ENCODE data around the gene SYNGR1.
A peak's percentile ranks its signal among the peaks of the same experiment; 100 is the strongest.
"Not testable (repeated sequence)": the region's sequence is repeated elsewhere in the genome, so short reads cannot be mapped to it uniquely, and the experiment has no call there.

The SYNGR1 gene

DNA sequence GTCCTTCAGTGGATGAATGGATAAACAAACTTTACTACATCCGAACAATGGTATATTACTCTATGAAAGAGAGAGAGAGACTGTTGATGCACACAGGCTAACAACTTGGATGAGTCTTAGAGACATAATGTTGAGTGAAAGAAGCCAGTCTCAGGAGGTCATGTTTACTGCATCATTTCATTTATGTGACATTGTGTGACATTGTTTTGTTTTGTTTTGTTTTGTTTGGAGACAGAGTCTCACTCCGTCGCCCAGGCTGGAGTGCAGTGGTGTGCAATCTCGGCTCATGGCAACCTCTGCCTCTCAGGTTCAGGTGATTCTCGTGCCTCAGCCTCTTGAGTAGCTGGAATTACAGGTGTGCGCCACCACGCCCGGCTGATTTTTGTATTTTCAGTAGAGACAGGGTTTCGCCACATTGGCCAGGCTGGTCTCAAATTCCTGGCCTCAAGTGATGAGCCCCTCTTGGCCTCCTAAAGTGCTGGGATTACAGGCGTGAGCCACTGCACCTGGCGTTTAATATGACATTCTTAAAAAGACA, 62.1 kb downstream of the SYNGR1 start:
- DNase-seq = peak in 1 of 2 experiments; percentile 81

- not testable (repeated sequence) for DNase-seq
These were observed 63.4 kb downstream of the SYNGR1 start for GRCh38 chr22:39413204-39413603.

DNA sequence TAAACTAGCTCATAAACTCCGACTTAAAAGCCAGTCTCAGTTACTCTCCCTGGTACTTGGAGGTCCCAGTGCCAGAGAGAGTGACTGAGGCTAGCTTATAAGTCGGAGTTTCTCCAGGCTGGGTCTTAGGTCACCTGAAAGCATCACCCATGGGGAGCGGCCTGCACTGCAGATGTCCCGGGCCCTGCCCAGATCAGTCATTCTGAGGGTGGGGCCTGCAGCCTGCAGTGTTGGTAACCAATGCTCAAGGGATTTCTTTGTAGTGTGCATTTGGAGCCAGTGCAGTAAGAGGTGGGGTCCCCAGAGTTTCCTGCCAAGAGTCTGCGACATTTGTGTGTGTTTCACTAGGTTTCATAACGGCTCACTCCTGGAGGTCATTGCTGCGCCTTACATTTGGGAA, 64.6 kb downstream of the SYNGR1 start:
- no peak for DNase-seq

- DNase-seq = no peak
These were observed 65.1 kb downstream of the SYNGR1 start for GRCh38 chr22:39414886-39415285.

- no peak for DNase-seq
These were observed 65.7 kb downstream of the SYNGR1 start for GRCh38 chr22:39415506-39415905.

DNA sequence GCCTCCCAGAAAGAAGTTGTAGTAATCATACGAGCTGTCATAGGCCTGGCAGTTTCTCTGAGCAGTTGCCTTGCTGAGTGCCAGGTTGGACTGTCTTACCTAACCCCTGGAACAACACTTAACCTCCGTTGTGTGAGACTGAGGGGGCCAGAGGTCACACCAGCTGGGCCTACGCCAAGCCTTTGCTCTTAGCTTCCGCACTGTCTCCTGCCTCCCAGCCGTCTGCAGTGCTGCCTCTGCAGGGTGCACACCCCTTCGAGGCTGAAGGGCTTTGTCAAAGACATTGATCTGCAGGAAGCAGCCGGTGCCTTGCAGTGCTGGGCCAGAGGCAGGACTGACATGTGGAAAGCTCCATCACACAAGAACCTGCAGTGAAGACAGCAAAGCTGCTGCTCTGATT, 66.5 kb downstream of the SYNGR1 start:
- no peak for DNase-seq

DNA sequence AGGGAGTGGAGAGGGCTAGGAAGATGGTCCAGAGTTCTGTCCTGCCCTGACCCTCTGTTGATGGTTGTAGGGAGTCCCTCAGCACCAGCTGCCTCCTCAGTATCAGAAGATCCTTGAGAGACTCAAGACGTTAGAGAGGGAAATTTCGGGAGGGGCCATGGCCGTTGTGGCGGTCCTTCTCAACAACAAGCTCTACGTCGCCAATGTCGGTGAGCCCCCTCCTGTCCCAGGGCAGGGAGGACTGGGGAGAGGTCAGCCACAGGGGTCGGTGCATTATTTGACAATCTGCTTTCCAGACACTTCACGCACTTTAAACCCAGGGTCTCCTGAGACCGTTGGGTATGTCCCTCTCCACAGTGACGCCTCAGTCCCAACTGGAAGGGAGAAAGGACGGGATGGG, 67.8 kb downstream of the SYNGR1 start:
- DNase-seq = no peak

GRCh38 chr22:39418696-39419095, 68.9 kb downstream of the SYNGR1 start:
- no peak for DNase-seq

GRCh38 chr22:39419096-39419495, 69.3 kb downstream of the SYNGR1 start:
- no peak for DNase-seq

GRCh38 chr22:39419911-39420310, 70.1 kb downstream of the SYNGR1 start:
- DNase-seq = no peak

- no peak for DNase-seq
These were observed 71.9 kb downstream of the SYNGR1 start for GRCh38 chr22:39421691-39422090.

DNA sequence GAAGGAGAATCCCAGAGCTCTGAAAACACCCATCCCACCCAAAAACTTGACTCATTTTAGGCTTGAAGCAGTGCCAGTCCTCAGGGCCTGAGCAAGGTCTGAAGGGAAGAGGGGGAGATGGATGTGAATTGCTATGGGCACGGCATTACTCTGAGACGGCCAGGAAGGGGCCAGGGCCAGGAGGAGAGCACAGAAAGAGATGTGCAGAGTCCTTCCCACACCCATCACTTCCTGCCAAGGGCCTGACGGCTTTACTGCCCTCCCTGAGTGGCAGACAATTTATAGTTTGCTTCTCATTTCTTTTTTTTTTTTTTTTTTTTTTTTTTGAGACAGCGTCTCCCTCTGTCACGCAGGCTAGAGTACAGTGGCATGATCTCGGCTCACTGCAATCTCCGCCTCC, 72.3 kb downstream of the SYNGR1 start:
- DNase-seq = no peak

DNA sequence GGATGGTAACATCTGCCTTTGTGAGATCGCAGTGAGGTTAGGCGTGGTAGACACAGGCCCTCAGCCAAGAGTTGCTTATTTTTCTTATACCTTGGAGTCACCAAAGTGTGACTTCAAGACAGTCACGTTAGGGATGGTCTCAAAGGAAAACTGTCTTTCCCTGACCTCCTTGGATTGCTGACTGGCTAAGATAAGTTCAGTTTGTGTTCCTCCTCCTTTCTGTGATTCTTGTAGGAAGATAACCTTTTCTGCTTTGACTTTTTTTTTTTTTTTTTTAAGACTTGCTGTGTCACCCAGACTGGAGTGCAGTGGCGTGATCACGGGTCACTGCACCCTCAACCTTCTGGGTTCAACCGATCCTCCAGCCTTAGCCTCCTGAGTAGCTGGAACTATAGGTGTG, 72.9 kb downstream of the SYNGR1 start:
- DNase-seq = no peak

GRCh38 chr22:39423976-39424375, 74.2 kb downstream of the SYNGR1 start:
- DNase-seq = no peak

- no peak for DNase-seq
These were observed 76.7 kb downstream of the SYNGR1 start for GRCh38 chr22:39426380-39427043.

- DNase-seq = no peak
These were observed 78.2 kb downstream of the SYNGR1 start for GRCh38 chr22:39427751-39428596.

GRCh38 chr22:39428597-39429071, 78.8 kb downstream of the SYNGR1 start:
- DNase-seq = no peak

- no peak for DNase-seq
These were observed 79.4 kb downstream of the SYNGR1 start for GRCh38 chr22:39429186-39429585.

DNA sequence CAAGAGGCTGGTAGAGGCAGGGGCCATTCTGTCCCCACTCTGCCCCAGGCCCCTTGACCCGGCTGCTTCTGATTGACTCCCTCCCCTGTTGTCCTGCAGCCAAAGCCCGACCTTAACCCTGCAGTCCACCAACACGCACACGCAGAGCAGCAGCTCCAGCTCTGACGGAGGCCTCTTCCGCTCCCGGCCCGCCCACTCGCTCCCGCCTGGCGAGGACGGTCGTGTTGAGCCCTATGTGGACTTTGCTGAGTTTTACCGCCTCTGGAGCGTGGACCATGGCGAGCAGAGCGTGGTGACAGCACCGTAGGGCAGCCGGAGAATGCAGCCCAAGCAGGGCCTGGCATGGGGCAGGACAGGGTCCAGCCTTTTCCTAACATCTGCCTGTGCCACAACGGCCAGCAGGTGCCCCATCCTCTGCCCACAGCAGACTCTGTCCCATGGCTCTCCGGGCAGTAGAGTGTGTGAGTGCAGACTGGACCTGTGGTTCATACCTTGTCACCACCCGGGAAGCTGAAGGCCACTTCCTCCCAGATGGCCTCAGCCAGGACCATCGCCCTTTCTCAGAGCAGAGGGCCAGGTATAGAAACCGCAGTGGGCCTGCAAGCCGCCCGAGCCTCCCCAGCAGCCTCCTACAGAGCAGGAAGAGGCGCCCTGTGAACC, 80.3 kb downstream of the SYNGR1 start:
- no peak for DNase-seq

- no peak for DNase-seq
These were observed 80.9 kb downstream of the SYNGR1 start for GRCh38 chr22:39430576-39431150.

DNA sequence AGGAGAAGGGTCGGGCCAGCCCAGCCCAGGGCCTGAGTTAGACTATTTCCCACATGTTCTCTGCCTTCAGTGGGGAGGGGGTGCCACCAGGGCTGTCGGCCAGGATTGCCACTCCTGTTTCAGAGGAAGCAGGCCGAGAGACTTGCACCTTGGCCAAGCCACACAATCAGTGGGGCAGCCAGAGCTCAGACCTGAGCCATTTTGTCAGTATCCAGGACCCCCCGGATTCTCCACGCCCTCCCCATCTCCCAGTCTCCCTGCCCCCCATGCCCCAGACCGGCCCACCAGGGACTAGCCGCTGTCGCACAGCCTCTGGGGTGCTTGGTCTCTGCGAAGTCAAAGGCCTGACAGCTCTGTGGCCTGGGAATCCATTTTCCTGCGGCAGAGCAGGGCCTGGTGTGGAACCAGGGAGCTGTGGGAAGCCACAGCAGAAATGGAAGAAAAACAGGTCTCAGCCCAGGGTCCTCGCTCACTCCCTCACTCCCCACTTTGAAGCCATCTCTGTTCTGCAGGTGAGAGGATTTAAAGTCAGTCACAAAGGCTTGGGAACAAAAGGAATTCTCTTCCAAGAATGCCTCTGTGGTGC, 81.5 kb downstream of the SYNGR1 start:
- no peak for DNase-seq

DNA sequence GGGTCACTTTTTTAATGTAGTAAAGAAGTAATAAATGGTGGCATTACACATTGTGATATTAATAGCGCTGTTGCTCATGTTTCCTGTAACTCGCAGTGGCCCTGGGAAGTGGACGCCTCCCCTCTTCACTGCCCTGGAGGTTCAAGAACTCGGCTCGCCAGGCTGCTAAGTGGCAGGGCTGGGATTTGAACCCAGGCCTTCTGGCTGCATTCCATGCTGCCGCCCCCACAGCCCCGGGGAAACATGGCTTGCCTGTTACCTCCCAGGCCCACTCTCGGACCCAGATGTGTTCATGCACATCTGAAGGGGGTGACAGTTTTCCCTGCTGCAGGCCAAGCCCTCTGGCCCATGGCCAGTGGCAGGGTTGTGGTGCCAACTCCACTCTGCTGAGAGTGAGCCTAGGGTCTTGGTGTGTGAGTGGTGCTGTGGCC, 82.0 kb downstream of the SYNGR1 start:
- no peak for DNase-seq

DNA sequence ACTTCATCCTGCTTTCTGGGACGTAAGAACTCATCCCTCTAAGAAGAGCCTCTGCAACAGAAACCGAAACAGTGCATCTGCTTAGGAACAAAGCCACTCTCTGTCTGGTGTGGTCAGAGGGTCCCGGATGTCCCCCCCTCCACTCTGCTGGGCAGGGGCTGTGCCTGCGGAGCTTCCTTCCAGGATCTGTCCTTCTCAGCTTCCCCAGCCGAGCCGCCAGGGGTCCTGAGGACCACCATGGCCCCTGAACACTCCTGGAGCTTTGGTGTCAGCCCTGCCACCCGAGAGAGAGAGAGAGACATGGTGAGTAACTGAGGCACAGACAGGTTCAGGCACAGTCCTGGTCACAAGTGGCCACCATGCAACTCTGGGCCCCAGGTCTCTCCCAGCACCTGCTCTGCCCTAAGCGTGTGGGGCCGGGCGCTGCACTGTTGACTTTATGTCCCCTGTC, 82.6 kb downstream of the SYNGR1 start:
- DNase-seq = no peak

All from NCI-H524 (cell line).